Esophagus muscularis mucosa (tissue), 4 donors: Measurements from ENCODE around the gene CEP89. TPM values are rescaled to one million over a fixed set of nuclear protein-coding genes. Genes with fewer than 3 reads are reported as not detected.

ENCODE experiments used
- DNase-seq: peaks from one replicate; pipeline ENCODE4 v3.0.0-alpha.2; 2017; ENCODE audit errors: extremely low spot score
- H3K27ac ChIP-seq, 4 donors: fragments of 200-600 bp; sonication (generic); replicated peaks in 1 of 4; 1 replicate in 3 of 4; 2 replicates in 1 of 4; pipeline ENCODE4 v1.5.1; 2016 to 2019; ENCODE audit warnings: mild to moderate bottlenecking in 1 of 4
- H3K27me3 ChIP-seq, 4 donors: fragments of 200-600 bp; sonication (generic); one replicate each; pipeline versions ENCODE4 v1.5.1 to v1.6.0; 2016 to 2019
- H3K36me3 ChIP-seq, 4 donors: fragments of 200-600 bp; sonication (generic); one replicate each; pipeline ENCODE4 v1.5.1; 2016 to 2019
- H3K4me1 ChIP-seq, 4 donors: fragments of 200-600 bp; sonication (generic); one replicate each; pipeline ENCODE4 v1.5.1; 2016 to 2019
- H3K4me3 ChIP-seq, 4 donors: fragments of 200-600 bp; sonication (generic); 1 replicate in 2 of 4; 2 replicates in 2 of 4; pipeline ENCODE4 v1.5.1; 2016 to 2019; ENCODE audit warnings: mild to moderate bottlenecking in 4 of 4, moderate library complexity in 1 of 4
- H3K9me3 ChIP-seq, 4 donors: fragments of 200-600 bp; sonication (generic); 1 replicate in 3 of 4; 2 replicates in 1 of 4; pipeline ENCODE4 v1.5.1; 2016 to 2019
- CTCF ChIP-seq, 3 experiments: fragments of 200-600 bp in 2 of 3; fragments of 450-650 bp in 1 of 3; sonication (generic) in 2 of 3; IDR thresholded peaks; one replicate each; pipeline ENCODE4 v1.5.1; 2017 to 2019; ENCODE audit warnings: antibody characterized with exemption in 3 of 3, mild to moderate bottlenecking in 2 of 3, moderate library complexity in 1 of 3
- EP300 ChIP-seq: sonication (generic); formaldehyde crosslinking; IDR thresholded peaks from one replicate; pipeline ENCODE4 v1.6.1; 2017; ENCODE audit warnings: antibody characterized with exemption
- POLR2A ChIP-seq: fragments of 450-650 bp; IDR thresholded peaks from one replicate; pipeline ENCODE4 v1.6.1; 2017; ENCODE audit warnings: antibody characterized with exemption, moderate library complexity, mild to moderate bottlenecking, low read depth
- POLR2AphosphoS5 ChIP-seq, 2 donors: sonication (generic); formaldehyde crosslinking; IDR thresholded peaks; one replicate each; pipeline ENCODE4 v1.6.1; 2017; ENCODE audit warnings: antibody characterized with exemption in 2 of 2
- WGBS: methylation state at CpG from one replicate; pipeline ENCODE4 v1.1.5; 2018; 5-methylcytosine and 5-hydroxymethylcytosine counted together
- intact Hi-C: fragments of 100-400 bp; cut with DNase I; formaldehyde crosslinking; loops from one replicate; pipeline ENCODE4 v1.15.1; 2023
- total RNA-seq, 4 donors: library from RNA; depleted of rRNA; stranded (reverse); fragments of >200 nt; gene quantifications; one replicate each; pipeline versions ENCODE4 v1.1.0 to v1.2.1, GENCODE V29; 2016

Gene CEP89
- total RNA-seq, 4 donors from 2014 or later = 9.1 to 20.4 (median 18.4) TPM

DNA sequence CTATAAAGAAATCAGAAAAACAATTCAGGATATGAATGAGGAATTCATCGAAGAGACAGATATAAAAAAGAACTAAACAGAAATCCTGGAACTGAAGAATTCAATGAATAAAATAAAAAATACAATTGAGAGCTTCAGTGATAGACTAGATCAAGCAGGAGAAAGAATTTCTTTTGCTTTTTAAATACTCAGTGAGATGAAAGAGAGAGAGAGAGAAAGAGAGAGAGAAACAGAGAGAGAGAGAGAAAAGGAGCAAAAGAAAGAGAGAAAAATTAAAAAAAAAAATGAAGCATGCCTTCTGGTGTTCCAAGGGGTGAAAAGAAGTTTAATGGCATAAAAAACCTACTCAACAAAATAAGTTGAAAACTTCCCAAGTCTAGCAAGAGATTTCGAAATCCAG, 80.1 kb downstream of the CEP89 start:
- Histone ChIP-seq H3K27ac (no peak overlapping the region), H3K36me3 (peaks cover 4 to 66% (median 31%) of the 10 kb centered on the region in 4 donors), H3K4me3 (no peak overlapping the region), H3K9me3 (peaks cover 0 to 28% (median 21%) of the 10 kb centered on the region in 4 donors), H3K27me3 (no peaks in the 10 kb centered on the region), H3K4me1 (no peaks in the 10 kb centered on the region)
- no peak for TF ChIP-seq POLR2A
- no peak for TF ChIP-seq CTCF (IDR thresholded peaks at IDR 0.05)
- TF ChIP-seq EP300 = no peak
- no peak for TF ChIP-seq POLR2AphosphoS5 (IDR thresholded peaks at IDR 0.05)
- intact Hi-C loops = no loop called here
- DNase-seq = no peak
- 99% methylated on average over 2 of the region's 2 CpGs for WGBS

DNA sequence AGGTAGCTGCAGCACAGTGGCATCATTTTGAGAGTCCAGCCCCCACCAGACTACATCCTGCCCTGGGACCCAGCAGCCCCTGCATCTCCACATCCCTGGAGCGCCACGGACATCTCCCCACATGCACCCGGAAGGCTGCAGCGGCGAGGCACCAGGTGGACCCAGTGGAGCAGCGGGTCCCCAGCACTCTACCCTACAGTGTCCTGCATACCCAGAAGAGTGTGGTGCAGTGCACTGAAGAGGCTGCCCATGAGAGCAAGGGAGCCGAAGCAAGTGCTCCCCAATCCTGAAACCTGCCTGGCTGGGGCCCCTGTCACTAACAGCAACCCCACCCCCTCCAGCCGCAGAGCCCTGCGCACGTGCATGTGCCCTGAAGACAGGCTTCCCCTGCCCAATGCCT, 80.9 kb downstream of the CEP89 start:
- intact Hi-C loops = no loop called here
- WGBS = 100% methylated on average over 9 of the region's 10 CpGs
- H3K27ac ChIP-seq = no peak overlapping the region
- peaks cover 4 to 71% (median 37%) of the 10 kb centered on the region in 4 donors for H3K36me3 ChIP-seq
- no peaks in the 10 kb centered on the region for H3K4me1 ChIP-seq
- DNase-seq = no peak
- peaks cover 0 to 28% (median 20%) of the 10 kb centered on the region in 4 donors for H3K9me3 ChIP-seq
- TF ChIP-seq POLR2AphosphoS5 (IDR thresholded peaks at IDR 0.05) = no peak
- TF ChIP-seq POLR2A = no peak
- TF ChIP-seq CTCF (IDR thresholded peaks at IDR 0.05) = no peak
- TF ChIP-seq EP300 = no peak
- H3K4me3 ChIP-seq = no peak overlapping the region
- H3K27me3 ChIP-seq = no peaks in the 10 kb centered on the region

- no peak for TF ChIP-seq POLR2A
- Histone ChIP-seq H3K27me3 (no peaks in the 10 kb centered on the region), H3K36me3 (peaks cover 4 to 71% (median 37%) of the 10 kb centered on the region in 4 donors), H3K4me3 (no peak overlapping the region), H3K4me1 (no peaks in the 10 kb centered on the region), H3K27ac (no peak overlapping the region), H3K9me3 (peaks cover 0 to 28% (median 19%) of the 10 kb centered on the region in 4 donors)
- no peak for DNase-seq
- intact Hi-C loops = no loop called here
- WGBS = over 99% methylated on average over 13 of the region's 13 CpGs
Measured at GRCh38 chr19:32890326-32890725, 81.4 kb downstream of the CEP89 start.

DNA sequence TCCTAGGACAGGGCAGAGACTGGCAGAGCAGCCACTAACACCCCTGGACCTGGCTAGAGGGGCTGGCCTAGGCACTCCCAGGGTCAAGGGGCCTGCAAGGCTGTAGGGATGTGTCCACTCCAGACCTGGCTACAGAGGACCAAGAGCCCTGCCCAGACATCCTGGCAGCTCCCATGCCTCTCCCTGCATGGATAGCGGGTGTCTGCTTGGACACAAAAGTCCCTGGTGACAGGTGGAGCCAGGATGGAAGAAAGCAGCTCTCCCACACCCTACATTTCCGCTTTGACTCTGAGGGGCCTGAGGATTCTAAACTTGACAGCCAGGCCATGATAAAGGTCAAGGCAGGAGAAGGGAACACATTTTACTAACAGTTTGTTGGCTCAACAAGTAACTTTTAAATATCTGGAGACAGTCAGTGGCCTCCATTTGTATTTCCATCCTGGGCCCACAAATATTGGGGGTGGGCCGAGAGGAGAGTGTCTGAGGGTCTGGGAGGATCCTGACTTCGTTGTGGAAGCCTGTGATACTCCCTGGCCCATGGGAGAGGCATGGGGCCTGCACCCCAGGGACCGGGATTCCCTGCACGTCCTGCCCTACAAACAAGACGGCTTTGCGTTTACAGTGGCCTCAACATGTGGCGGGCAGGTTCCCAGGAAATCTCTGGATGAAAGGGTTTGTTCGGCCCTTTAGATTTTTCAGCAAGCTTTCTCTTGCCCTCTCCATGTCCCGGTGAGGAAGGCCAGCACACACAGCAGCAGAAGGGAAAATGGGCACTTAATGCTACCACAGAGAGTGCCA, 82.4 kb downstream of the CEP89 start:
- no peak for TF ChIP-seq POLR2AphosphoS5 (IDR thresholded peaks at IDR 0.05)
- TF ChIP-seq EP300 = no peak
- TF ChIP-seq POLR2A = no peak
- TF ChIP-seq CTCF (IDR thresholded peaks at IDR 0.05) = no peak
- no peaks in the 10 kb centered on the region for H3K4me1 ChIP-seq
- intact Hi-C loops = no loop called here
- H3K36me3 ChIP-seq = peaks cover 4 to 67% (median 35%) of the 10 kb centered on the region in 4 donors
- peaks cover 0 to 28% (median 19%) of the 10 kb centered on the region in 4 donors for H3K9me3 ChIP-seq
- 97% methylated on average over 11 of the region's 11 CpGs for WGBS
- H3K4me3 ChIP-seq = no peak overlapping the region
- no peak for DNase-seq
- no peaks in the 10 kb centered on the region for H3K27me3 ChIP-seq
- no peak overlapping the region for H3K27ac ChIP-seq

DNA sequence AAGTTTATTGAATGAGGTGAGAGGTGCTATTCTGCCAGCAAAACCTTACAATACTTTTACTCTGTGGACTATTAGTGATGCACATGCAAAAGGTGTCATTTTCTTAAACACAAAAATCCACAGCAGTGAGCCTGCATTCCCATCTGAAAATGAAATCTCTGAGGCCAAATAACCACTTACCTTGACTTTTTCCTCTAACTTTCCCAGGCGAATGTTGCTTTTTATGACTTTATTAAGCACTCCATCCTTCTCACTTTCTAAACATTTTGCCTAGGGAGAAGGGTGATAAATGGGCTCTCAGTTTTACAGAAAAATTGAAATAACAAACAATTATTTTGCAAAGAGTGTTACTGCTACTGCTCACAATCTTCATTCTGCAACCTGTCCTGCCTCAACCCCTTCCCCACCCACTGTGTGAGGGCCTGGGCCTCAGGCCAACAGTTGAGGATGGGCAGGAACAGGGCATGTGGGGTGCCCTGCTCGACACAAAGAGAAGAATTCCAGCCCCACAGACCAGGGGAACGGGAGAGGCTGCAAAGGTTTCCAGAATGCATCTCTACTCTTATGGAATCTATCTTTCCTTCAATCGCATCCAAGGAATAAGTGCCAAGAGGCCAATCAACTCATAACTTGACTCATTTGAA, 84.1 kb downstream of the CEP89 start:
- no peaks in the 10 kb centered on the region for H3K4me1 ChIP-seq
- 78% methylated on average over 4 of the region's 4 CpGs for WGBS
- no peak for DNase-seq
- H3K27ac ChIP-seq = no peak overlapping the region
- peaks cover 0 to 16% (median 11%) of the 10 kb centered on the region in 4 donors for H3K9me3 ChIP-seq
- intact Hi-C loops = no loop called here
- no peak overlapping the region for H3K4me3 ChIP-seq
- H3K27me3 ChIP-seq = no peaks in the 10 kb centered on the region
- H3K36me3 ChIP-seq = peaks cover 4 to 54% (median 29%) of the 10 kb centered on the region in 4 donors
- TF ChIP-seq POLR2AphosphoS5 (IDR thresholded peaks at IDR 0.05) (no peak), CTCF (IDR thresholded peaks at IDR 0.05) (no peak)
